IPS-15b (cell line): ENCODE data around the gene ZNF581.

Experiments used
- H3K27me3 ChIP-seq: one replicate; pipeline ENCODE4 v1.6.1; 2013; ENCODE audit warnings: low read length; ENCODE audit not compliant: control insufficient read depth, insufficient read depth
- H3K36me3 ChIP-seq: one replicate; pipeline ENCODE4 v1.6.1; 2013; ENCODE audit warnings: low read length; ENCODE audit not compliant: control insufficient read depth, insufficient read depth
- H3K4me1 ChIP-seq: one replicate; pipeline ENCODE4 v1.6.1; 2013; ENCODE audit warnings: mild to moderate bottlenecking, low read length; ENCODE audit not compliant: control insufficient read depth, insufficient read depth
- H3K4me3 ChIP-seq: one replicate; pipeline ENCODE4 v1.5.1; 2013; ENCODE audit warnings: low read depth, low read length
- H3K9ac ChIP-seq: one replicate; pipeline ENCODE4 v1.6.1; 2013; ENCODE audit warnings: low read depth, mild to moderate bottlenecking, low read length
- H3K9me3 ChIP-seq: one replicate; pipeline ENCODE4 v1.6.1; 2013; ENCODE audit warnings: mild to moderate bottlenecking, low read length; ENCODE audit not compliant: control insufficient read depth, insufficient read depth

The ZNF581 gene

GRCh38 chr19:55645512-55645881 is 2.0 kb downstream of the ZNF581 start:
- H3K9ac ChIP-seq: no peak overlapping the region
- H3K27me3 ChIP-seq: no peaks in the 10 kb centered on the region
- no peaks in the 10 kb centered on the region for H3K9me3 ChIP-seq
- no peak overlapping the region for H3K4me3 ChIP-seq
- H3K4me1 ChIP-seq: no peaks in the 10 kb centered on the region
- peaks cover 13% of the 10 kb centered on the region for H3K36me3 ChIP-seq

GRCh38 chr19:55646889-55647731 is 3.7 kb downstream of the ZNF581 start:
- H3K36me3 ChIP-seq: peaks cover 13% of the 10 kb centered on the region
- H3K9ac ChIP-seq: peak overlapping the region; percentile 85
- peak overlapping the region; percentile 76 for H3K4me3 ChIP-seq
- H3K27me3 ChIP-seq: no peaks in the 10 kb centered on the region
- H3K4me1 ChIP-seq: no peaks in the 10 kb centered on the region
- no peaks in the 10 kb centered on the region for H3K9me3 ChIP-seq

- no peaks in the 10 kb centered on the region for H3K9me3 ChIP-seq
- H3K36me3 ChIP-seq: peaks cover 13% of the 10 kb centered on the region
- H3K27me3 ChIP-seq: no peaks in the 10 kb centered on the region
- H3K4me3 ChIP-seq: peak within 1 kb of the TSS; percentile 76
- no peaks in the 10 kb centered on the region for H3K4me1 ChIP-seq
- H3K9ac ChIP-seq: peak within 1 kb of the TSS; percentile 85
These were observed 4.5 kb downstream of the ZNF581 start, which contains the start of gene CCDC106 for GRCh38 chr19:55647732-55648584. TSS of gene CCDC106 (plus strand) at chr19:55648212. CDS start at chr19:55649047, 835 bp downstream.

- Histone ChIP-seq H3K9ac (peak overlapping the region; percentile 47), H3K9me3 (no peaks in the 10 kb centered on the region), H3K27me3 (no peaks in the 10 kb centered on the region), H3K4me1 (no peaks in the 10 kb centered on the region), H3K36me3 (peaks cover 13% of the 10 kb centered on the region), H3K4me3 (peak overlapping the region; percentile 76)
These were observed 5.3 kb downstream of the ZNF581 start for GRCh38 chr19:55648585-55649267.

GRCh38 chr19:55649268-55650125 is 6.0 kb downstream of the ZNF581 start:
- no peaks in the 10 kb centered on the region for H3K4me1 ChIP-seq
- no peaks in the 10 kb centered on the region for H3K9me3 ChIP-seq
- H3K36me3 ChIP-seq: peaks cover 12% of the 10 kb centered on the region
- H3K9ac ChIP-seq: no peak overlapping the region
- no peaks in the 10 kb centered on the region for H3K27me3 ChIP-seq
- no peak overlapping the region for H3K4me3 ChIP-seq

DNA sequence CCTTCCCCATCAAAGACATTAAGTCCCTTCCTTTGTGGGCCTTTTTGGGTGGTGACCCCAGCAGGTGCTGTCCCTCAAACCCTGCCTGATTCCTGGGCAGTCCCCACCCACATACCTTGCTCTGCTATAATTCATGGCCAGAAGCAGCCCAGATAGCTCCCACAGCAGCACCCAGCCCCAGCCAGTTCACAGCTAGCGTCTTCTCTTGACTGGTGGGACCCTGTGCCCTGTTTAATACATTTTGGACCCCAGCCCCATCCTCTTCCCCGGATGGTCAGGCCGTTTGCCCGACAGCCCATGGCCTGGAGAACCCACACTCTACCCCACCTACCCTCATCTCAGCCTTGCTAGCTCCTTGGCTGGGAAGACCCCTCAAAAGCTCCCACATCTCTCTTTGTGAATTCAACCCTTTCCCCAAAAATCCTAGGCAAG is 6.7 kb downstream of the ZNF581 start:
- Histone ChIP-seq H3K9ac (no peak overlapping the region), H3K4me3 (no peak overlapping the region), H3K9me3 (no peaks in the 10 kb centered on the region), H3K36me3 (peaks cover 5% of the 10 kb centered on the region), H3K27me3 (no peaks in the 10 kb centered on the region), H3K4me1 (no peaks in the 10 kb centered on the region)

DNA sequence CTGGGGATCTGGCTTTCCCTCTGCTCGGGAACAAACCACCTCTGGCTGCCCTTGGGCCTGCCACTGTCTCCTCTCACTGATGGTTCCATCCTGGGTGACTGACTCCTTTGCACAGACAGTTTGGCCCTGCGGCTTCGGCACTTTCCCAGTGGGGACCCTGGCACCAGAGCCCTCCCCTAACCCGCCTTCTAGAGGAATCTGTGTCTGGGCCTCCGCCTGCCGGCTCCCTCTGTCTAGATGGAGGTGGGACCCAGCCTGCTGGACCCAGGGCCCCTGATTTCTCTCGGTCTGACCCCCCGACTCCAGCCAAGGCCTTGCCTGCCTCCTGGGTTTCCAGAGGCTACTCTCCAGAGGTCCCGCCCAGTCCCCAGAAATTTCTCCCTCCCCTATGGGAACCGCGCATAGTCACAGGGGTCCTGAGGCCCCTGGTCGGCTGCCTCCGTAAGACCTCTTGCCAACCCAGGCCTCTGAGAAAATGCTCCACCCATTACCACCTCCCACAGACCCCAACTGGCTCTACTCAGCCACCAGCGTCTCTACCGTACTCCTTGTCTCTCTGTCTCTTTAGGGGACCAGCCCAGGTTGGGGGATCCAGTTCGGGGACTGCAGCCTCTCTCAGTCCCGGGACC is 7.3 kb downstream of the ZNF581 start:
- no peak overlapping the region for H3K9ac ChIP-seq
- H3K4me3 ChIP-seq: no peak overlapping the region
- no peaks in the 10 kb centered on the region for H3K9me3 ChIP-seq
- H3K27me3 ChIP-seq: no peaks in the 10 kb centered on the region
- no peaks in the 10 kb centered on the region for H3K4me1 ChIP-seq
- peaks cover 2% of the 10 kb centered on the region for H3K36me3 ChIP-seq

GRCh38 chr19:55651236-55651635 is 7.8 kb downstream of the ZNF581 start:
- Histone ChIP-seq H3K4me3 (no peak overlapping the region), H3K4me1 (no peaks in the 10 kb centered on the region), H3K27me3 (no peaks in the 10 kb centered on the region), H3K9me3 (no peaks in the 10 kb centered on the region), H3K36me3 (peaks cover 2% of the 10 kb centered on the region), H3K9ac (no peak overlapping the region)

GRCh38 chr19:55652311-55653128 is 9.1 kb downstream of the ZNF581 start:
- Histone ChIP-seq H3K9me3 (no peaks in the 10 kb centered on the region), H3K9ac (no peak overlapping the region), H3K4me1 (peaks cover under 1% of the 10 kb centered on the region), H3K27me3 (no peaks in the 10 kb centered on the region), H3K4me3 (peak overlapping the region; percentile 68), H3K36me3 (peaks cover 2% of the 10 kb centered on the region)

DNA sequence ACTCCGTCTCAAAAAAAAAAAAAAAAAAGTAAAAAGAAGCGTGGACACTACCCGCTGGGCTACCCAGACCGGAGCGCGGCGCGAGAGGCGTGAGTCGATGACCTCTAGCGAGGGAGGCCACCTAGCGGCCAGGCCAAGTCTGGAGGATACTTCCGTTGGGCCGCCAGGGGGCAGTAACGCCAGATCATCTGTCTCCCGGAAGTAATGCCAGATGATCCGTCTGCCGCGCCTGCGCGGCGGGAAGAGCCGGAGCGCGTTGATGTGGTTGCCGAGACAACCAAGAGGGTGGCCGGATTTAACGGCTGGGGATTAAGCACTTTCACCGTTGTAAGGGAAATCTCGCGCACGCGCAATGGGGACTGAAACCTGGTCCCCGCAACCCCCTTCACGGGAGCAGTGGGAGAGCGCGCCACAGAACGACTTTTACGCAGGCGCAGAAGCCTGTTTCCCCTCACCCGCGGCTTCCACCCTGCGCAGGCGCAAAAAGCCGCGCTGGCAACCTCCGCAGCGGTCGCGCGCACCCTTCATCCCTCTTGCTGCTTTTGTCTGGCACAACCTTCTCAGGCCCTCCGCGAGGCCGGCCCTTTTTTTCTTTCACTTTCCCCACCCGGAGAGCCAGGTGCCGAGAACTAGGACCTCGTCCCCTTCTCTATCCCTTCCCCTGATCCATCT is 10.3 kb downstream of the ZNF581 start:
- Histone ChIP-seq H3K4me1 (peaks cover 9% of the 10 kb centered on the region), H3K9ac (peak overlapping the region; percentile 95), H3K36me3 (peaks cover 5% of the 10 kb centered on the region), H3K27me3 (no peaks in the 10 kb centered on the region), H3K4me3 (peak overlapping the region; percentile 68), H3K9me3 (no peaks in the 10 kb centered on the region)
